Ishikawa (cell line): Measurements from ENCODE around the gene ADH4.

Source experiments
- CEBPB ChIP-seq: IDR thresholded peaks from 2 replicates; pipeline ENCODE4 v1.6.1; 2012
- CREB1 ChIP-seq: IDR thresholded peaks from 2 replicates; pipeline ENCODE4 v1.6.1; 2012; ENCODE audit warnings: low read depth
- EGR1 ChIP-seq: IDR thresholded peaks from 2 replicates; pipeline ENCODE4 v1.6.1; 2012
- EP300 ChIP-seq: IDR thresholded peaks from 2 replicates; pipeline ENCODE4 v1.6.1; 2012; ENCODE audit warnings: borderline replicate concordance
- FOXM1 ChIP-seq: IDR thresholded peaks from 2 replicates; pipeline ENCODE4 v1.6.1; 2012; ENCODE audit warnings: low read depth, borderline replicate concordance
- MAX ChIP-seq: IDR thresholded peaks from 2 replicates; pipeline ENCODE4 v1.6.1; 2012
- NFIC ChIP-seq: IDR thresholded peaks from 2 replicates; pipeline ENCODE4 v1.6.1; 2012
- RAD21 ChIP-seq: IDR thresholded peaks from 2 replicates; pipeline ENCODE4 v1.6.1; 2012; ENCODE audit warnings: low read depth
- TAF1 ChIP-seq: IDR thresholded peaks from 2 replicates; pipeline ENCODE4 v1.6.1; 2012; ENCODE audit warnings: low read depth, mild to moderate bottlenecking
- TCF12 ChIP-seq: IDR thresholded peaks from 2 replicates; pipeline ENCODE4 v1.6.1; 2012; ENCODE audit warnings: low read depth
- TEAD4 ChIP-seq: IDR thresholded peaks from 2 replicates; pipeline ENCODE4 v1.6.1; 2012
- YY1 ChIP-seq: IDR thresholded peaks from 2 replicates; pipeline ENCODE4 v1.6.1; 2012; ENCODE audit warnings: low read depth
- ZBTB7A ChIP-seq: IDR thresholded peaks from 2 replicates; pipeline ENCODE4 v1.6.1; 2012; ENCODE audit warnings: low read depth
- TF ChIP-seq, protein P1 (sequence below): IDR thresholded peaks from 2 replicates; pipeline ENCODE4 v1.6.1; 2012; ENCODE audit warnings: low read depth, mild to moderate bottlenecking
- TF ChIP-seq, protein P2 (sequence below): IDR thresholded peaks from 2 replicates; pipeline ENCODE4 v1.6.1; 2012

ADH4 gene

DNA sequence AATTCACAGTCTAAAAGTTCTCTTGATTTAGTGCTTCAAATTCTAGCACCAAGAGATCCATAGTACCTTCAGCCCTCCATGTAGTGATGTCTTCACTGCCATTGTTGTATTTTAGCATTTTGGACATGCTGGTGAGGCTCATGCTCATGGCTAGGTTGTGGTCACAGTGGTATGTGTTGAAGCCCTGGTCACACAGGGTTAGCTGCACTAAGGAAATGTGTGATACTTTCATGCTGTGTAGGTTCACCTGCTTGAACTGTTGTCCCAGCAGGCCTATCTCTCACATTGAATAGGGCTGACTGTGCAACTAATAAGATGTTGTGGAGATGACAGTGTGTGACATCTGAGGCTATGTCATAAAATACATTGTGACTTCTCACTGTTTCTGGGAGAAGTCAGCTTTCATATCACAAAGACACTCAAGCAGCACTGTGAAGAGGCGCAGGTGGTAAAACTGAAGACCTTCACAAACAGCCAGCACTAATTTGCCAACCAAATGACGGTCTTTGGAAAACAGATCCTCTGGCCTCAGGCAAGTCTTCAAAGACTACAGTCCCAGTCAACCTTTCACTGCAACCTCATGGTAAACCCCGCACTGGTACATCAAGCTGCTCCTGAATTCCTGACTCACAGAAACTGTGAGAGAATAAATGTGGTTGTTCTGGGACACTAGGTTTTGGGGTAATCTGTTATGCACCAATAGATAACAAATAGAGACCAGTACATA lies 17.4 kb upstream of the ADH4 start:
- TF ChIP-seq YY1 (no peak), ZBTB7A (no peak), MAX (no peak), TAF1 (no peak)
- TF ChIP-seq, protein P1, sequence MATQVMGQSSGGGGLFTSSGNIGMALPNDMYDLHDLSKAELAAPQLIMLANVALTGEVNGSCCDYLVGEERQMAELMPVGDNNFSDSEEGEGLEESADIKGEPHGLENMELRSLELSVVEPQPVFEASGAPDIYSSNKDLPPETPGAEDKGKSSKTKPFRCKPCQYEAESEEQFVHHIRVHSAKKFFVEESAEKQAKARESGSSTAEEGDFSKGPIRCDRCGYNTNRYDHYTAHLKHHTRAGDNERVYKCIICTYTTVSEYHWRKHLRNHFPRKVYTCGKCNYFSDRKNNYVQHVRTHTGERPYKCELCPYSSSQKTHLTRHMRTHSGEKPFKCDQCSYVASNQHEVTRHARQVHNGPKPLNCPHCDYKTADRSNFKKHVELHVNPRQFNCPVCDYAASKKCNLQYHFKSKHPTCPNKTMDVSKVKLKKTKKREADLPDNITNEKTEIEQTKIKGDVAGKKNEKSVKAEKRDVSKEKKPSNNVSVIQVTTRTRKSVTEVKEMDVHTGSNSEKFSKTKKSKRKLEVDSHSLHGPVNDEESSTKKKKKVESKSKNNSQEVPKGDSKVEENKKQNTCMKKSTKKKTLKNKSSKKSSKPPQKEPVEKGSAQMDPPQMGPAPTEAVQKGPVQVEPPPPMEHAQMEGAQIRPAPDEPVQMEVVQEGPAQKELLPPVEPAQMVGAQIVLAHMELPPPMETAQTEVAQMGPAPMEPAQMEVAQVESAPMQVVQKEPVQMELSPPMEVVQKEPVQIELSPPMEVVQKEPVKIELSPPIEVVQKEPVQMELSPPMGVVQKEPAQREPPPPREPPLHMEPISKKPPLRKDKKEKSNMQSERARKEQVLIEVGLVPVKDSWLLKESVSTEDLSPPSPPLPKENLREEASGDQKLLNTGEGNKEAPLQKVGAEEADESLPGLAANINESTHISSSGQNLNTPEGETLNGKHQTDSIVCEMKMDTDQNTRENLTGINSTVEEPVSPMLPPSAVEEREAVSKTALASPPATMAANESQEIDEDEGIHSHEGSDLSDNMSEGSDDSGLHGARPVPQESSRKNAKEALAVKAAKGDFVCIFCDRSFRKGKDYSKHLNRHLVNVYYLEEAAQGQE = no peak

DNA sequence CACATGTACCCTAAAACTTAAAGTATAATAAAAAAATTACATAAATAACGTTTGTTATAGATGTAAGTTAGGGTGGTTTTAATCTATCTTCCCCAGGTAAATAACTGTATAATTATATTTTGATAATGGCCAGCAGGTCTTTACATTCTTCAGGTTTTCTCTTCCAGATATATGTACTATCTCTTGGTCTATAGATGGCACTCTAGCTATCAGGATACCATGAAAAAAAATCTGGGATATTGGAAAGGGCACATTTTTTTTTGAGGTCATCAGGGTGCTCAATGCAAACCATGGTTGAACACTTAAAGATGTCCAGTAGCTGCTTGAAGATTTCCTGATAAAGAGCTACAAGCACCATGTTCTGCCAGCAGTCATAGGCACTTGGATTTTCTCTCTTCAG lies 15.6 kb upstream of the ADH4 start:
- TF ChIP-seq YY1 = no peak
- peak; percentile 25; the same call in 1 of the 2 replicates for TF ChIP-seq RAD21

GRCh38 chr4:99157478-99157935 lies 13.4 kb upstream of the ADH4 start:
- no peak for TF ChIP-seq MAX
- no peak for TF ChIP-seq ZBTB7A
- no peak for TF ChIP-seq YY1
- no peak for TF ChIP-seq FOXM1
- no peak for TF ChIP-seq RAD21
- TF ChIP-seq CEBPB = no peak

DNA sequence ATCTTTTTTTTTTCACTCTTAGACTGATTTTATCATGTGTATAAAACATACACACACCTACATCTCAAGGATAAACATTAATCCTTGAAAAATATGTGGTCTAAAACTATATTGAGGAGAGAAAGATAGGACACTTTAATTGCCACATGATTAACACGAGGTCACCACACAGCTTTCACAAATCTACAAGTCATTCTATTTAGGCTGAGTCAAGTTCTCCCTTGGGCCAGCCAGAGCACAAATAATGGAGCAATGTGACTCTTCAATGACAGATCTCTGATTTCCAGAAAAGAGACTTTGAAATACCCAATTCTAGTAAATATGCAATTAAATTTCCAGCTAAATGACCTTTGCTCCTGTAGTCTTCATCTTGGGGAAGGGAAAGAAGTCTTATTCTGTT lies 12.9 kb upstream of the ADH4 start:
- no peak for TF ChIP-seq EGR1
- TF ChIP-seq TAF1 = no peak
- no peak for TF ChIP-seq CEBPB
- no peak for TF ChIP-seq CREB1
- TF ChIP-seq, protein P1 = no peak
- TF ChIP-seq MAX = no peak
- TF ChIP-seq YY1 = no peak
- no peak for TF ChIP-seq RAD21
- TF ChIP-seq EP300 = no peak
- TF ChIP-seq TCF12 = no peak
- TF ChIP-seq NFIC = no peak
- no peak for TF ChIP-seq ZBTB7A

DNA sequence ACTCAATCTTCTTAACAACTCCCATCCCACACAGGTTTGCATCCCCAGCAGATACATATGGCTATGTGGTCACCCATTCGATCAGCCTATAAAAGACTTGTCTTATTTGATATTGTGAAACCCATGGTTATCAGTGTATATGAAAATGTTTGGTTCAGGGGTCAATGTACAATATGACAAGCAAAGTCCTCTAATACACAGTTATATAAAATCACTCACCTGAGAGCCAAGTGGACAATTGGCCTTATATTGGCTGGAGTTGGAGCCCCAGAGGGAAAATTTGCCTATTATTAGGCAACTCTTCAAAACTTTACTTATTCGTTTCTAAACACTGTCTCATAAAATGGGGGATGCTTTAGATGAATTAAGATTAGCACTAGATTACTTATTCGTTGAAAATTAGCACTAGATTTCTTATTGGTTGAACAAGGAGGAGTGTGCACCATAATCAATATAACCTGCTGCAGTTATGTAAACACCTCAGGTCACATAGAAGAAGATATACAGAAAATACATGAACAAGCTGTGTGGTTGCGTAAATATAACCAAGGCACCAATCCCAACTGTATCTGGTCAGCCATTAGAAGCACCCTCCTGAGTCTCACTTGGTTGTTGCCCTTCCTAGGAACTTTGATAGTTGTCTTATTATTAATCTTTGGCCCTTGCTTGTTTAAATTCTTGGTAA lies 10.7 kb upstream of the ADH4 start:
- no peak for TF ChIP-seq NFIC
- TF ChIP-seq RAD21 = no peak
- TF ChIP-seq ZBTB7A = no peak
- no peak for TF ChIP-seq EP300
- TF ChIP-seq CREB1 = no peak

DNA sequence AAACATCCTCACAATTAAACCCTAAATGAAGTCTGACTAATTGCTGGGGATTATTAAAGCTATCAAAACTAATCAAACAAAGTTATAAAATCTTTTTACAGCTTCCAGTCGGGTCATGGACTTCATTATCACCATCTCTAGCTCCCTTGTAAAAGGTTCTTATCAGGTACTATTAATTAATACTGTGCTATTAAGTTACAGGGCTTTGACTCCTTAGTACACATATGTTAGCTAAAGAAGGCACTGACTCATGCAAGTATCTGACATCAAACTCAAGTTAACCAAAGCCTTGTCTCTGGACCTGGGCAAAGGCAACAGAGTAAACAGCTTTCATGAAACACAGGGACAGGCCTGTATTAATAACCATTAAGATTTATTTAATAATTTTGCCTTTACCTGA lies 7.9 kb upstream of the ADH4 start:
- TF ChIP-seq MAX = no peak
- TF ChIP-seq, protein P1 = no peak
- TF ChIP-seq EGR1 = no peak
- no peak for TF ChIP-seq FOXM1
- no peak for TF ChIP-seq EP300
- no peak for TF ChIP-seq NFIC
- no peak for TF ChIP-seq TCF12
- no peak for TF ChIP-seq TAF1
- no peak for TF ChIP-seq RAD21
- TF ChIP-seq CEBPB = no peak
- no peak for TF ChIP-seq YY1
- TF ChIP-seq CREB1 = no peak
- TF ChIP-seq, protein P2, sequence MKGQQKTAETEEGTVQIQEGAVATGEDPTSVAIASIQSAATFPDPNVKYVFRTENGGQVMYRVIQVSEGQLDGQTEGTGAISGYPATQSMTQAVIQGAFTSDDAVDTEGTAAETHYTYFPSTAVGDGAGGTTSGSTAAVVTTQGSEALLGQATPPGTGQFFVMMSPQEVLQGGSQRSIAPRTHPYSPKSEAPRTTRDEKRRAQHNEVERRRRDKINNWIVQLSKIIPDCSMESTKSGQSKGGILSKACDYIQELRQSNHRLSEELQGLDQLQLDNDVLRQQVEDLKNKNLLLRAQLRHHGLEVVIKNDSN = no peak
- no peak for TF ChIP-seq ZBTB7A
- no peak for TF ChIP-seq TEAD4
